GM08714 (cell line): ENCODE measurements around the gene FABP1.

Source experiments
- H3K4me3 ChIP-seq: fragments of 200-500 bp; sonication (Bioruptor generic); 2 replicates; pipeline ENCODE4 v1.5.1; 2014; ENCODE audit warnings: mild to moderate bottlenecking, low read length, inconsistent platforms
- ZNF274 ChIP-seq: IDR thresholded peaks from 2 replicates; pipeline ENCODE4 v1.6.1; 2012; ENCODE audit warnings: mild to moderate bottlenecking, low read depth, low read length

FABP1 gene

DNA sequence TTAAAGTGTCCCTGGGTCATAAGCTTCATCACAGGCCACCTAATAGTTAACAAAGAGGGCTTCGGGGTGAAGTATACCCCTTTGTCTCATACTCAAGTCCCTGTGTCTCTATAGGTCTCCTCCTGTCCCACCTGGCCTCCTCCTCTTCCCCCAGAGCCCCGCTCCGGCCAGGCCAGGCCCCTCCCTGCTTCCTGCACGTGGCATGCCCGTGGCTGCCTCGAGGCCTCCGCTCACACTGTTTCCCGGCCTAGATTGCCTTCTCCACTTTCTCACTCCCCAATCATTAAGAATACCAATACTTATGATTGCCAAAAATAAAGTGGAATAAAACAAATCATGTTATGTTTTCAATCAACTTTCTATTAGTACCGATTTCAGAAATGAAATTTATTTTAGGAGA, 41.5 kb downstream of the FABP1 start:
- H3K4me3 ChIP-seq: no peak overlapping the region
- TF ChIP-seq ZNF274: no peak

DNA sequence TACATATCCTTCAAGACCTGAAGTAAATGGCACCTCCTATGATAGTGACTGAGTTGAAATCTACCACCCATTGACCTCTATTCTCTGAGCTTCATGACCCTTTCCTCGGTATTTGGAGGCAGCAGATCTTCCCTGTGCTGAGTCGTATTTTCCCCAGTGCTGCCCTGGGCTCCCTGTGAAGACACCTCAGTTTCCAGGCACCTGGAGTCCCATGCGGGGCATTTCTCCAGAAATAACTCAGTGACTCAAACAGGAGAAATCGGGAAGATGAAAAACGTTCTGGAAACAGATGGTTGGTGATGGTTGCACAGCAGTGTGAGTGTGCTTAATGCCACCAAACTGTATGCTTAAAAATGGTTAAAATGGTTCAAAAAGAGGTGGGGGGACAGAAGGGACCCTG, 42.3 kb downstream of the FABP1 start:
- H3K4me3 ChIP-seq: no peak overlapping the region
- TF ChIP-seq ZNF274: no peak

DNA sequence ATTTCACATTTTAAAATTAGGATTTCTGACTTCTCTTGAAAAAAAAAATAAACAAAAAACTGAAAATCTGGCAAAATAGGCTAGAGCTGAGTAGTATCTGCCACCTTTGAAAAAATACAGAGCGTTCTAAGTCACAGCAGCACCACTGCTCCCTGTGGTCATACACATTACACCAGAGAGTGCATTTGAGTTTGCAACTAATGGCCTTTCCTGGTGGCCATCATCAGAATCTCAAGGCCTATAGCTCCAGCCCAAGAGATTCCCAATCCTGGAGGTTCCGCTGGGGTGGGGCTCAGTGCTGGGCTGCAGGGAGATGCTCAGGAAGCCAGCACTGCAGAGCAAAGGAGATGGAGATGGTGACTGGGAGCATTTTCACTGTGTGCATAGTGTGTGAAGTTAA, 42.8 kb downstream of the FABP1 start:
- H3K4me3 ChIP-seq: no peak overlapping the region
- TF ChIP-seq ZNF274: no peak

DNA sequence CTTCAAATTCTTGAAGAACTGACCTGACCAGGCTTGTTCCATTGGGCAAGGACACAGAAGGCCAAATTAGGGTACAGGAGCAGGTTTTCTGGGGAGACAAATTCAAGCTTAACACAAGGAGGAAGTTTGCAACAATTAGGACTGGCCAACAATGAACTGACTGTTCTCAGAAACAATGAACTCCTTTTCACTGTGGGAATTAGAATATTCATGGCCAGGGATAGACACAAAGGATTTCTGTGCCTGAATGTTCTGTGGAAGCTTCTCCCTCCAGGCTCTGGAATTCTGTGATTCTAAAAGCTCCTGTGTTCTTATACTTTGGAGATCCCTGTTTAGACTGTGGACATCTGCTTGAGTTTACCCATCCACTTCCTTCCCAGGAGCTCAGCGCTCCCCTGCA, 45.1 kb downstream of the FABP1 start:
- no peak for TF ChIP-seq ZNF274
- no peak overlapping the region for H3K4me3 ChIP-seq

DNA sequence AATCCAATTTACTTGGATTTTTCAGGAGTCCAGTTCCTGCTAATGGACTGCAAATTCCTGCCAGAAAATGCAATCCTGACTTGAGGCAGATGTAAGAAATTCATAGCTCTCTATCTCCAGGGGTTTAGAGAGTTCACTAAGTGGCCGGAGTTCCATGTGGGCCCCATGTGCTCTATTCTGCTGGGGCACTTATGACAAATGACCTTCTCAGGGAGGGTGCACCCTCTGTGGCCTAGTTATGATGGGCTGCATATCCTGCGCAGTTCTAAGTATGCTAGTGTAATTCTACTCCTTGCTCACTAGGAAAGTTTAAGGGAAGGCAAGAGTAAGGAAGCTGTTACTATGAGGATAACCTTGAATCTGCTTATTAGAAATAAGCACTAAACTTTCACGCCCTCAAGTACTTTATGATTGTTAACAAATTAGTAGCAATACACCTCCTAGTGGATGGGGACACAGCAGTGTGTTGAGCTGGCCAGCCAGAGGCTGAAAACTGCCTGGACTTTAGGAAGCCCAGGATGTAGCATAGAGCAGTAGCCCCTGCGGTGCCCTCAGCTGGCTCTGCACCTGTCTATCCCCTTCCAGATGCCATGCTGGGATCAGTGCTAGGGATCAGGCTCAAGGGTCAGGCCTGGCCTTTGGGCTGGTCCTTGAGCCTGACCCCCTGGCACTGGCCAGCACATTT, 45.8 kb downstream of the FABP1 start:
- H3K4me3 ChIP-seq: no peak overlapping the region
- no peak for TF ChIP-seq ZNF274

DNA sequence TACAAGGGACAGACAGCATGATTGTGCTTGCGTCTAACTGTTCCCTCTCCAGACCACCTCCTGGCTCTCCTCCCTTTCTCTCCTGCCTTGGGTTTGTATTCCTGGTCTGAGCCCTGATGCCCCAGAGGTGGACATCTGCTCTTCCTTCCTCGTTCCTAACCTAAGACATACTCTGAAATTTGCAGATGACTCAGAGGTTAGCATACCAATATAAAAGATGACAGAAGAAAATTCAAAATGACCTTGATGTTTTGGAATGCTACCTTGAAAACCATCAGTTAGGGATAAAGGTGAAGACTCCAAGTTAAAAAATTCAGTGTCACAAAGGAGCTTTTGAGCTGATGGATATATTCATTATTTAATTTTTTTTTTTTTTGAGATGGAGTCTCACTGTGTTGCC, 47.3 kb downstream of the FABP1 start:
- no peak overlapping the region for H3K4me3 ChIP-seq

DNA sequence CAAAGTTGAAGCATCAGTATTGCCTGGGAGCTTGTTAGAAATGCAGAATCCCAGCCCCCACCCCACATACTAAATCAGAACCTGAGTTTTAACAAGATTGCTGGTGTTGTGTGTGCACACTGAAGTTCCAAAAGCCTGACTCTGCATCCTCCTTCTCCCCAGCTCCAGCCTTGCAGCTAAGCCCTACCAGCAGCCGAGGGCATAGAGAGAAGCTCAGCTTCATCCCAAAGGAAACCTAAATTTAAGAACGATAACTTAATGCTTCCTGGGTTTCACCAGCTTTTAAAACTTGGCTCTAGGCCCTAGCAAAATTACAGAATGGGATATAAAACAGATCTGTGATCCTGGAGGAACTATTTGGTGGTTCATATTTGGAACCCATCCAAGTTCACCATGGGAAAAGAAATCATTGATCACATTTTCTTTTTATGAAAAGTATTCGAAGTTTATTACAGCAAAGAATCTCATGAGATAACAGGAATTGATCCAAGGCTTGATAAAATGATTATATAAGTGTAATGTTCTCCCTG, 49.2 kb downstream of the FABP1 start:
- no peak for TF ChIP-seq ZNF274
- H3K4me3 ChIP-seq: no peak overlapping the region

More for the DNA sequence above, 47.3 kb downstream of the FABP1 start:
- no peak for TF ChIP-seq ZNF274

DNA sequence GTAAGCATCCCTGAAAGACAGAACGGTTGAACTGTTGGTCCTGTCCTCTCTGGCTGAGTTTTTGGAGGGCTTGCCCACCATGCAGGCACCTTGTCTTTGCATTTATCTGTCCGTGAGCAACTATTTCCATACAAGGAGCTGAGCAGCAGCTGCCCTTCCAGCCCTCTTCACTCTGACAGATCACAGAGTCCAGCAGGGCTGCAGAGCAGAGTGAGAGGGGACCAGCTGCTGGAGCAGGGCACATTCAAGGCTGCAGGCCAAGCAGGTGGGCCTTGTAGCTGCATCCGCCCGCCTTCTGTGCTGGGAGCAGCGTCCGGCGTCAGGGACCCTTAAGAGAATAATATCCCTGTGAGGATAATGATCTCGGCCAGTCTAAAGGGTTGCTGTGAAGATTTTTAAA, 50.8 kb downstream of the FABP1 start:
- no peak for TF ChIP-seq ZNF274

DNA sequence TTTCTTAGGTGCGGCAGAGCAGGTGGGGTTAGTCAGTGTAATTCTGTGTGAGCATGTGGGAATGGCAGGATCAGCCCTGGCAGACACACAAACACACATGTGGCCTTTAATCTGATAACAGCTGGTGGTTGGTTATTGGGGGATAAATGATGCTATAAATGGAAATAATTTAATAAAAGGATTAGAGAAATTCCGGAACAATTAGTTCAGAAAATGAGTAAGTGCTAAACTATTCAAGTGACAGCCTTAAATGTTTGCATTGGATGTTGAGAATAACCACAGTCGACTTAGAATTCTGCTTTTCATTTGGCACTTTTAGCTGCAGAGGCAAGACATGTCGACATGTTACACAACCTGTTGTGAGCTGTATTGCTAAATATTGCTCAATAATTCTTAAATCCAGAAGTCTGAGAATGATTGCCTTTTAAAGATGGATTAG, 53.0 kb downstream of the FABP1 start:
- TF ChIP-seq ZNF274: no peak

More for the DNA sequence above, 50.8 kb downstream of the FABP1 start:
- no peak overlapping the region for H3K4me3 ChIP-seq

DNA sequence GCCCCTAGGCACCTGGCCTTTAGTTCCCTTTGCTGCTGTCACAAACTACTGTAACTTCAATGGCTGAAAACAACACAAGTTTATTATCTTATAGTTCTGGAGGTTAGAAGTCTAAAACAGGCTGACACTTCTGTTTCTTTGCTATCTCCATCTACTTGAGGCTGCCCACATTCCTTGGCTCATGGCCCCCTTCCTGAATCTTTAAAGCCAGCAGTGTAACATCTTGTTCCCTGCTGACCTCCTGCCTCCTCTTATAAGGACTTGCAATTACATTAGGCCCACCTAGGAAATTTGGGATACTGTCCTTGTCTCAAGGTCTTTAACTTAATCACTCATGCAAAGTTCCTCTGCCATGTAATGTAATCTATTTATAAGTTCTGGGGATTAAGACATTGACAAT, 53.7 kb downstream of the FABP1 start:
- TF ChIP-seq ZNF274: no peak

More for the DNA sequence above, 53.0 kb downstream of the FABP1 start:
- no peak overlapping the region for H3K4me3 ChIP-seq

More for the DNA sequence above, 53.7 kb downstream of the FABP1 start:
- H3K4me3 ChIP-seq: no peak overlapping the region
